Stimulated activated CD4-positive, alpha-beta T cell treated with anti-CD3 and anti-CD28 coated beads, Interleukin-2, amount 100 ng/mL, for 48 hours (primary cell): ENCODE measurements around the gene ERMAP.
"Not testable (repeated sequence)": the region's sequence is repeated elsewhere in the genome, so short reads cannot be mapped to it uniquely, and the experiment has no call there.

ENCODE experiments used
- DNase-seq, 2 donors: peaks; one replicate each; pipeline ENCODE4 v3.0.0-alpha.2; 2020

Gene ERMAP

DNA sequence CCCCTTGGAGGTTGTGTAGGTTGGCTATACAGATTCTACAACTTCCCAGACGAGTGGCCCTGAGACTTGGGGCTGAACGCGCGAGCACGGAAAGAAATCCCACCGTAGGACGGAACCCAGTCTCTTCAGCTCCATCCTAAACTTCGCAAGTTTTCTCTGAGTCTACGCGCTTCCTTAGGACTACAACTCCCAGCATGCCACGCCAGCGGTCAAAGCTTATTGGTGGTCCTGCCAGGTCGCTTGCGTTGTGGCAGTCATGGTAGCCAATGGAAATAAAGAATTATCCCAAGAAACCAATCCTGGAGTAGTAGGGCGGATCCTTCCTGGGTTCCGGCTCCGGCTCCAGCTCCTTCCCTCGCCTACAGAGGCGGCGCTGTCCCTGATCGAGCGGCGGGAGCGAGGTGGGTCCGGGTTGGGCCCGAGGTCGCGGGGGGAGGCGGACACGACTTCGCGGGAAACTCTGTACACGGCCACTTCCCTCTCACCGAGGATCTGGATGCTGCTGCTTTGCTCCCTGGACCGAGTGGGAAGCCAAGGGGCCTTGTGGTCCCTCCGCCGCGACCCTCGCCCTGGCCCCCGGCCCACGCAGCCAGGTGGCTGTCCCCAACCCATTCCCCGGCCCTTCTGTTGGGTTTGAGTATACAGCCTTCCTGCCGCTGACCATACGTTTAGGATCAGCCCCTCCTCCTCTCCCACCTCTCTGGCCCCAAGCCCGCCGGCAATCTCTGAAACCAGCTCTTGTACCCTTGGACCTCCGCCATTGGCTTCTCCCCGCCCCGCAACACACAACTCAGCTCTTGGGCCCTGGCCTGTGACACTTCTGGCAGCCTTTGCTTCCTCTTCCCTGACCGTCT lies 29.6 kb downstream of the ERMAP start, which contains the start of gene ZNF691:
Gene ZNF691, plus strand, starts transcription at position 357 of the 854 bp plus-strand sequence. CDS start 3,046 bp downstream, outside the sequence.
- peak; percentile 77 to 80 for DNase-seq

DNA sequence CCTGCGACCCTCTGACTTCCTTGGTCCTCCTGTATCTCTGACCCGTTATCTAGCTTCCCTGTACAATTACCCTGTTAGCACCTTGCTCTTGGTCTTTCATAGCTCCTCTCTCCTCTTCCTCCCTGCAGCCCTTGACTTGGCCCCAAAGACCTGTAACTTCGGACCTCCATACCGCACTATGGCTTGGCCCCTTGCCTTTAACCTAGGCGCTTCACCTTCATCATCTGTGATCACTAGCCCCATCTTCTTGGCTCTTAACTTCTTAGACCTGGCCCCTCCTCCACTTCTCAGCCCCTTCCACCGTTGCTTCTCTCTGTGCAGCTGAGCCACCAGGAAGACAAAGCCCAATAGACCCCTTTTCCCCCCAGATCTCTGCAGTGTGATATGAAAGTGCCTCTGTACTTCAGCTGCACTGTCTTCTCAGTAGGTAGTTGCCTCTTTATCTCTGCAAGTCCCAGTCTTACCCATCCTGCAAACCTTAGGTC lies 30.2 kb downstream of the ERMAP start:
- DNase-seq, result no peak

DNA sequence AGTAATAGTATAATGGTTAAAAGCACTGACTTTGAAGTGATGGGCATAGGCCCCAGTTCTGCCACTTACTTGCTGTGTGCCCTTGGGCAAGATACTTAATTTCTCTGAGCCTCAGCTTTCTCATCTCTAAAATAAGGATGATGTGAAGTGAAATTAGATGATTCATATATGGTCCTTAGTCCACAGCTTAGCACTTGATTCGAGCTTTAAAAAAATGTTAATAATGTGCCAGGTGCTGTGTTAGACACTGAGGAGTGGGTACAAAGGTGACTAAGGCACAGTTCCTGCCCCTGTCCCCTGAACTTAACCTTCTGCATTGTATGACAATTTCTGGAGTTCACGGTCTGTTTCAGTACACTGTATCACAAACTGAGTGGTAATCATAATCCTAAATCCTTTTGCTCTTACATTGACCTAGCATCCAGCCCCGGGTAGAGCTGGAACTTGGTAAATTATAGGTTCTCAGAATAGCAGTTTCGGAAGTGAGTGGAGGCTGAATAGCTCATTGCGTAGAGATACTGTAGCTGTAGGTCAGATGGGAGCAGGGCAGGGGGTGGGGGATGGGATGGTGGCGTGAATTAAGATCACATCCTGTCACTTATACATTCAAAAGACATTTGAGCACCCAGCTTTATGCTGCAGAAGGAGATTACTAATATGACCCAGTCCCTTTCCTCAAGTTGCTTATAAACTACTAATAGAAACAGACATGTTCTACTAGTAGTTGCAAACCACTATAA lies 31.0 kb downstream of the ERMAP start:
- DNase-seq, result peak in 1 of 2 donors; percentile 1

DNA sequence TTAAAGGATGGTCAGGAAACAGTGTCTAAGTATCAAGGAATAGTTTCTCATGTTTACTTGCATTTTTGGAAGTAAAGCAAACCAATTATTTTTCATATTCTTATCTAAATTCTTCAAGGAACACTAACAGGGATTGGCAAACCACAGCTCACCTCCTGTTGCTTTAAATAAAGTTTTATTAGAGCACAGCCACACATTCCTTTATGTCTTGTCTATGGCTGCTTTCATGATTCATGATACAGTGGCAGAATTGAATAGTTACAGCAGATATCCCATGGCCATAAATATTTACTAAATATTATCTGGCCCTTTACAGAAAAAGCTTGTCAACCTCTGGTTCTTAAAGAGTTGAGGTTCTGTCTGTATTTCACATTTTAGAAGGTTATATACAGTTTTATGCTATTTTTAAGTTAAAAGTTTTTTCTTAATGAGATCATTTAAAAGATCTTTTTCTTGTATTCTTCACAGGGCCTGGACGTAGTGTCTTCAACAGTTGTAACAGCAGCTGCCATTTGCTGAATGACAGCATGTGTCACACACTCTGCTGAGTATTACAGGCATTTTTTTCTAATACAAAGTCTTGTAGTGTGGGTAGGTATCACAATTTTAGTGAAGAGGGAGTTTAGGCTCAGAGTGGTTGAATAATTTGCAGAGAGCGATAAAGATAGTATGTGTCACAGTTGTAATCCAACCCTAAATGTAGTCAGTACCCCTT lies 32.1 kb downstream of the ERMAP start:
- DNase-seq, result no peak

DNA sequence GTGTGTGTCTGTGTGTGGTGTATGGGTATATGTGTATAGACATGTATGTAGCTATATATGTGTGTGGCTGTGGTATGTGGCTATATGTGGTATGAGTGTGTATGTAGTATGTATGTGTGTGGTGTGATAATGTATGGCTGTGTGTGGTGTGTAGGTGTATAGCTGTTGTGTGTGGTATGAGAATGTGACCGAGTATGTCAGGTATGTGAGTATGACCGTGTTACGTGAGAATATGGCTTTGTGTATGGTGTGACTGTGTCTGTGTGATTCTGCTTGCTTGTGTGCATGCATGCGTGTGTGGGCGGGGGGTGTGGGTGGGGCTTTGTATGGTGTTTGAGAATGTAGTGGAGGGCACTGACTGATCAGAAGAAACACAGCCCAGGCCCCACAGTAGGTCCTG lies 33.0 kb downstream of the ERMAP start:
- no peak for DNase-seq

DNA sequence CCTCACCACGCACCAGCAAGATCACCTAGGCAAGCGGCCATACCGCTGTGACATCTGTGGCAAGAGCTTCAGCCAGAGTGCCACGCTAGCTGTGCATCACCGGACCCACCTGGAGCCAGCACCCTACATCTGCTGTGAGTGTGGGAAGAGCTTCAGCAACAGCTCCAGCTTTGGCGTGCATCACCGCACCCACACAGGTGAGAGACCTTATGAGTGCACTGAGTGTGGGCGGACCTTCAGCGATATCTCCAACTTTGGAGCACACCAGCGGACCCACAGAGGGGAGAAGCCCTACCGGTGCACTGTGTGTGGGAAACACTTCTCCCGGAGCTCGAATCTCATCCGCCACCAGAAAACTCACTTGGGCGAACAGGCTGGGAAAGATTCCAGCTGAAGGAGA lies 34.5 kb downstream of the ERMAP start:
- DNase-seq, result no peak

DNA sequence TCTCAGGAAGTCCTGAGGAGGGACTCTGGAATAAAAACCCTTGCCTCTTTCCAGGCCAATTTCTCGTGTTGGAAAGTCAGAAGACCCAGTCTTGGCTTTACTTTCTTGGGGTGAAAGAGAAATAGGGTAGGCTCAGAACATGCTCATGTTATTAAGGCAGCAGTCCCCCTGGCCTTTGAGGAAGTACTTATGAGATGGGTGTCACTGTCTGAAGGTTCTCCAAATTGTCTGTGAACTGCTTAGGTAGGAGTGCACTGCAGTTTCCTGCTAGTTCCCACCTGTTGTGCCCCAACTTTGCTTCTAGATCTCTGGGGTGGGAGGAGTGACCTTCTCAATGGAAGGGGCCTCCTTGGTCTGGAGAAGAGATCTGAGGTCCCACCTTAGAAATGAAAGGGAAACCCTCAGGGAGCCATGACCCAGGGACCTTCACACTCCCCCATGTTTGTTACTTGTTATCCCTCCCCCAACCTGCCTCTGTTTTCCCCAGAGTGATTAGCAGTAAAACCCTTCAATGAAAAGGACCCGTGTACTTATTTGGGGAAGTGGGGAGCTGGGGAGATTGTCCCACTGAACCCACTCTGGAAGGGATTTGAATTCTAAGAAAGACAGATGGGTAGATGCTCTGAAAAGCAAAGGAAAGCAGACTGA lies 35.2 kb downstream of the ERMAP start:
- no peak for DNase-seq

DNA sequence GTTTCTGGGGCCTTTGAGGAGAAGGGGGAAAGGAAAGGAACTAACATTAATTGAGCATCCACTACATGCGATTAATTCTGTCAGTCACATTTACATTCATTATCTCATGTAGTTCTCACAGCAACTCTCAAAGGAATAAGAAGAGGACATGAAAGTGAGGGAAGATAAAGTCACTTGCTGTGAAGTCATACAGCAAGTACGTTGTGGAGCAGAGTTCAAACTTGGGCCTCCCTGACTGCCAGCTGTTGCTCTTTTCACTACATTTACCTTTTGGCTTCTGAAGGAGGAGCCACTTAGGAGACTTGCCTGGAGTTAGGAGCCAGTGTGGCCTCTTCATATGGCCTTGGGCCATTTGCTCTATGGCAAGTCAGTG lies 35.7 kb downstream of the ERMAP start:
- DNase-seq, result no peak

DNA sequence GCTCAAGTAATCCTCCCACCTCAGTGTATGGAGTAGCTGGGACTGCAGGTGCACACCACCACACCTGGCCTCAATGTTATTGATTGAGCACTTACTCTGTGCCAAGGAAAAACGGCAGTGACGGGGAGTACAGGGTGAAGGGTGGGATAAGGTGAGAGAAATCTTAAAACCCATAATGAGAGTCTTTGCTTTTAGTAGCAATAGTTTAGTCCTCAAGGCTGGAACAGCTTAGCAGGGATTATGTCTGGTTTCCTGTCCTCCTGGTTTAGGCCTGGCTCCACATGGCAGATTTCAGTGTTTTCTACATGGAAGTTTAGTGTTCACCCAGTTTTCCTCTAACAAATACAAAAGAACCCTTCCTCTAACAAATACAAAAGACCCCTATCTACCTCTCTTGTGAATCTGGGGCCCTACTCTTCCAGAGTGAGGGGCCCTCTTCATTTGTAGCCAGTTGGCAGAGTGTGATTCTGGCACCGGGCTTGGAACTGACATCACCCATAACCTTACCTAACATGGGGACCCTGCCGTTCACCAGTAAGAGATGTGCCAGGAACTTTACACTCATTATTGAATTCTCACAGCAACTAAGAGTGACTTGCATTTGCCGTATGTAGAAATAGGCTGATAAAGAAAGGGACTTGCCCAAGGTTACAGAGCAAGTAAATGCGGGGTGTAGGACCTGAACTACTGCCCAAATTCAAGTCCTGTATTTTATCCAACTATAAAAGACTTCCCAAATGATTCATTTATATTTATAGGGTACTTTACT lies 36.4 kb downstream of the ERMAP start:
- no peak for DNase-seq

DNA sequence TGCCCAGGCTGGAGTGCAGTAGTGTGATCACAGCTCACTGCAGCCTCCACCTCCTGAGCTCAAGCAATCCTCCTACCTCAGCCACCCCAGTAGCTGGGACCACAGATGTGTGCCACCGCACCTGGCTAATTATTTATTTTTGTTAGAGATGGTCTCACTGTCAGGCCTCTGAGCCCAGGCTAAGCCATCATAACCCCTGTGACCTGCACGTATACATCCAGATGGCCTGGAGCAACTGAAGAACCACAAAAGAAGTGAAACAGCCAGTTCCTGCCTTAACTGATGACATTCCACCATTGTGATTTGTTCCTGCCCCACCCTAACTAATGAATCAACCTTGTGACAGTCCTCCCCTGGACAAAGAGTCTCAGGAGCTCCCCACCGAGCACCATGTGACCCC lies 39.6 kb downstream of the ERMAP start:
- DNase-seq, result not testable (repeated sequence)

DNA sequence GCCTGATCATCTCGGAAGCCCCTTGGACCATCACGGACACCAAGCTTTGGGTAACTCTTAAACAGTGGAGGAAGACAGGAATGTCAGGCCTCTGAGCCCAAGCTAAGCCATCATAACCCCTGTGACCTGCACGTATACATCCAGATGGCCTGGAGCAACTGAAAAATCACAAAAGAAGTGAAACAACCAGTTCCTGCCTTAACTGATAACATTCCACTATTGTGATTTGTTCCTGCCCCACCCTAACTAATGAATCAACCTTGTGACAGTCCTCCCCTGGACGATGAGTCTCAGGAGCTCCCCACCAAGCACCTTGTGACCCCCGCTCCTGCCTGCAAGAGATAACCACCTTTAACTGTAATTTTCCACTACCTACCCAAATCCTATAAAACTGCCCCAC lies 42.4 kb downstream of the ERMAP start:
- DNase-seq, result not testable (repeated sequence)

DNA sequence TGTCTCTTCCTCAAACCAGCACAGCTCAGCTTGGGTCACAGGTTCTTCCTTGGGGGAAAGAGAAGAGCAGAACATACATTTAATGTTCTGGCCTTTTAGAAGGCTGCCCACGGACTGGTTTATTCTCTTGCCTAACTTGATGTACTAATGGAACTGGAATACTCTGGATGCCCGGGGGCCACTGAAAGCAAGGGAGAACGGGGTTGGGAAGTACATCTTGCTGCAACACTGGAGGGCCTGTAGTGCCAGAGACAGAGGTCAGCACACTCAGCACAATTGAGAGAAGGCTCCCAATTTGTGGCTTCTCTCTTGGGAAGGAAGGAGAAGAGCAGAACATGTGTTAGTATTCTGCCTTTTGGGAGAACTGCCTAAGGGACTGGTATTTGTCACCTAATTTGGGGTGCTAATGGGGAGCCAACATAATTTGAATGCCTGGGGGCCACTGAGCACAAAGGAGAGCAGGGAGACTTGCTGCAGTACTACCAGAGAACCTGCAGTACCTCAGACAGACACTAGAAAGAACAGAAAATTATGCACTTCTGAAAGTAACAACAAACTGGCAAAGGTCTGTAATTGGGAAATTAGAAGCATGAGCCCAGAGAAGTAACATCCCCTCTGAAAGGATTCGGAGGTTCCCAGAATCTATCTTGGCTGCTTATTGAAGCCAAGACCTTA lies 43.6 kb downstream of the ERMAP start:
- no peak for DNase-seq

DNA sequence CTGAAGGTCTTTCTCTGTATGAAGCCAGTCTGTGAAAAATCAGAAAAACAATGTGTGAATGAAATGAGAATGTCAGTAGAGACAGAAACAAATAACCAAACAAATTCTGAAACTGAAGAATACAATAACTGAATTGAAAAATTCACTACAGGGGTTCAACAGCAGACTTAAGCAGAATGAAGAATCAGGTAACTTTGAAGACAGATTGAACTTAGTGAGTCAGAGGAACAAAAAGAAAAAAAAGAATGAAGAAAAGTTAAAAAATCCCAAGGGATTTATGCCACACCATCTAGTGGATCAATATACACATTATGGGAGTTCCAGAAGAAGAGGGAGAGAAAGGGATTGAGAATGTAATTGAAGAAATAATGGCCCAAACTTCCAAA lies 44.1 kb downstream of the ERMAP start:
- no peak for DNase-seq

DNA sequence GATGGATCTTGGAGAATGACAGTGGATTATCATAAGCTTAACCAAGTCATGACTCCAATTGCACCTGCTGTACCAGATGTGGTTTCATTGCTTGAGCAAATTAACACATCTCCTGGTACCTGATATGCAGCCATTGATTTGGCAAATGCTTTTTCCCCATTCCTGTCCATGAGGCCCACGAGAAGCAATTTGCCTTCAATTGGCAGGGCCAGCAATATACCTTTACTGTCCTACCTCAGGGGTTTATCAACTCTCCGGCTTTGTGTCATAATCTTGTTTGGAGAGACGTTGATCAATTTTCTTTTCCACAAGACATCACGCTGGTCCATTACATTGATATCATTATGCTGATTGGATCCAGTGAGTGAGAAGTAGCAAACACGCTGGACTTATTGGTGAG lies 49.6 kb downstream of the ERMAP start:
- no peak for DNase-seq

DNA sequence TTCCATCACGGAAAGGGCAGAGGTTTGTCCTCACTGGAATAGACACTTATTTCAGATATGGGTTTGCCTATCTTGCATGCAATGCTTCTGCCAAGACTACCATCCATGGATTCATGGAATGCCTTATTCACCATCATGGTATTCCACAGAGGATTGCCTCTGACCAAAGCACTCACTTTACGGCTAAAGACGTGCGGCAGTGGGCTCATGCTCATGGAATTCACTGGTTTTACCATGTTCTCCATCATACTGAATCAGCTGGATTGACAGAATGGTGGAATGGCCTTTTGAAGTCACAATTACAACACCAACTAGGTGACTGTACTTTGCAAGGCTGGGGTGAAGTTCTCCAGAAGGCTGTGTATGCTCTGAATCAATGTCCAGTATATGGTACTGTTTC lies 51.5 kb downstream of the ERMAP start:
- not testable (repeated sequence) for DNase-seq

DNA sequence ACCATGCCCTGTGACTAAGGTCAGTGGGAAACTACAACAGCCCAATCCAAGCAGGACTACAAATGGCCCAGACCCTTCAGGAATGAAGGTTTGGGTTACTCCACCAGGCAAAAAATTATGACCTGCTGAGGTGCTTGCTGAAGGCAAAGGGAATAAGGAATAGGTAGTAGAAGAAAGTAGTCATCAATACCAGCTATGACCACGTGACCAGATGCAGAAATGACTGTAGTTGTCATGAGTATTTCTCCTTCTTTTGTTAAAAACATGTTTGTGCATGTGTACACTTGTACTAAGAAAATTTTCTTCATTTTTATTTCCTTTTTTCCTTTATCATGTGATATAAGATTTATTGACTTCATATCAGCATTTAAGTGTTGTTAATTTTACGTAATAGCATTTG lies 52.3 kb downstream of the ERMAP start:
- DNase-seq, result not testable (repeated sequence)

DNA sequence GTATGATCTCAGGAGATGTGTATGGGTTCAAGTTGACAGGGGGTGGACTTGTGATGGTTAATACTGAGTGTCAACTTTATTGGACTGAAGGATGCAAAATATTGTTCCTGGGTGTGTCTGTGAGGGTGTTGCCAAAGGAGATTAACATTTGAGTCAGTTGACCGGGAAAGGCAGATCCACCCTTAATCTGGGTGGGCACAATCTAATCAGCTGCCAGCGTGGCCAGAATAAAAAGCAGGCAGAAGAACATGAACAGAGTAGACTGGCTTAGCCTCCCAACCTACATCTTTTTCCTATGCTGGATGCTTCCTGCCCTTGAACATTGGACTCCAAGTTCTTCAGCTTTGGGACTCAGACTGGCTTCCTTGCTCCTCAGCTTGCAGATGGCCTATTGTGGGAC lies 52.8 kb downstream of the ERMAP start:
- not testable (repeated sequence) for DNase-seq

DNA sequence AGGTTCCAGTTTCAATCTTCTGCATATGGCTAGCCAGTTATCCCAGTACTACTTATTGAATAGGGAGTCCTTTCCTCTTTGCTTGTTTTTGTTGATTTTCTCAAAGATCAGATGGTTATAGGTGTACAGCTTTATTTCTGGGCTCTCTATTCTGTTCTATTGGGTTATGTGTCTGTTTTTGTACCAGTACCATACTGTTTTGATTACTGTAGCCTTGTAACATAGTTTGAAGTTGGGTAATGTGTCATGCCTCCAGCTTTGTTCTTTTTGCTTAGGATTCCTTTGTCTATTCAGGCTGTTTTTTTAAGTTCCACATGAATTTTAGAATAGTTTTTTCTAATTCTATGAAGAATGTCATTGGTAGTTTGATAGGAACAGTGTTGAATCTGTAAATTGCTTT lies 56.2 kb downstream of the ERMAP start:
- DNase-seq, result not testable (repeated sequence)

DNA sequence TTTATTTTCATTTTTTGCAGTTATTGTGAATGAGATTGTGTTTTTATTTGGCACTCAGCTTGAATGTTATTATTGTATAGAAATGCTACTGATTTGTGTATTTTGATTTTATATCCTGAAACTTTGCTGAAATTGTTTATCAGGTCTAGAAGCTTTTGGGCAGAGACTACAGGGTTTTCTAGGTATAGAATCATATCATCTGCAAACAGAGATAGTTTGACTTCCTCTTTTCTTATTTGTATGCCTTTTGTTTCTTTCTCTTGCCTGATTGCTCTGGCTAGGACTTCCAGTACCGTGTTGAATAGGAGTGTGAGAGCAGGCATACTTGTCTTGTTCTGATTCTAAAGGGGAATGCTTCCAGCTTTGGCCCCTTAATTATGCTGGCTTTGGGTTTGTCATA lies 56.7 kb downstream of the ERMAP start:
- no peak for DNase-seq

DNA sequence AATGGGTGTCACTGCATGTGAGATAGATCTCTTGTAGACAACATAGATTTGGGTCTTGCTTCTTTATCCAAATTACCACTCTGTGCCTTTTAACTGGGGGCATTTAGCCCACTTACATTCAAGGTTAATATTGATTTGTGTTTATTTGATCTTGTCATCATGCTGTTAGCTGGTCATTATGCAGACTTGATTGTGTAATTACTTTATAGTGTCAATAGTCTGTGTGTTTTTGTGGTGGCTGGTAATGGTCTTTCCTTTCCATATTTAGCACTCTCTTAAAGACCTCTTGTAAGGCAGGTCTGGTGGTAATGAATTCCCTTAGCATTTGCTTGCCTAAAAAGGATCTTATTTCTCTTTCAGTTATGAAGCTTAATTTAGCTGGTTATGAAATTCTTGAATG lies 59.1 kb downstream of the ERMAP start:
- no peak for DNase-seq

DNA sequence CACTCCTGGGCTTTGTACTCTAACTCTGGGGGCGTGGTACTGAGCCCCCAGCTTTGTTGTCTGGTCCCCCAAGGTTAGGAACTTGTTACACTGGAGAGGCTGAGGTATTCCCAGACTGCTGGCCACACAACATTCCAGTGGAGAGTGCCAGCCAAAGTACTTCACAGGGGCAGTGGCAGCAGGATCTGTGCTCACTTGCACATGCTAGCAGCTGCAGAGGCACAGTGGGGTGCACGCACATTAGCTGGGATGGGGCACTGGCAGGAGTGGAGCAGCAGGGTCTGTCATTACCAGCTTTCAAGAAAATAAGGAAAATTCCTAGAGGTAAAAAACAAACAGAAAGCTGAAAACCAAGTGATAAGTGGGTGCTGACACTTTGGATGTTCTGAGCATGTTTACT lies 60.5 kb downstream of the ERMAP start:
- DNase-seq, result no peak

DNA sequence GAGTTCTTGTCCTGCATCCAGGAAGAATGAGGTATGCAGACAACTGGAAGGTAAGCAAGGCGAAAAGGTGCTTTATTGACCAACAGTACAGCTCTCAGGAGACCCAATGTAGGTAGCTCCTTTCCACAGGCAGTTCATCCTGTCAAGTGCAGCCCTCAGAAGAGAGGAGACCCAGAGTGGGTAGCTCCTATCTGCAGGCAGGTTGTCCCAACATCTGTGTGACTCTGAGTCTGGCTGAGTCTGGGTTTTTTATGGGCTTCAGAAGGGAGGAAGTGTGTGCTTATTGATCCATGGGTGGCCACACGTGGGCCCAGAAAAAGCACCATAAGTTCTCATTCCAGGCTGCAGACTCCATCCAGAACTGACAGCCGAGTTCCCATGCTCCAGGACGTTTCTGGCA lies 63.5 kb downstream of the ERMAP start:
- DNase-seq, result no peak
